ENCODE data around the gene SLC26A8.
"Not testable (repeated sequence)": the region's sequence is repeated elsewhere in the genome, so short reads cannot be mapped to it uniquely, and the experiment has no call there.

The SLC26A8 gene

GRCh38 chr6:35941170-35941569 is 83.3 kb downstream of the SLC26A8 start:
- DNase-seq: not testable (repeated sequence)

GRCh38 chr6:35940014-35940413 is 84.4 kb downstream of the SLC26A8 start:
- not testable (repeated sequence) for DNase-seq

- DNase-seq: not testable (repeated sequence)
These were observed 85.2 kb downstream of the SLC26A8 start for GRCh38 chr6:35939259-35939658.

- no peak for DNase-seq
These were observed 87.6 kb downstream of the SLC26A8 start for GRCh38 chr6:35936681-35937359.

GRCh38 chr6:35935469-35935868 is 89.0 kb downstream of the SLC26A8 start:
- DNase-seq: no peak

GRCh38 chr6:35933844-35934243 is 90.6 kb downstream of the SLC26A8 start:
- DNase-seq: no peak

GRCh38 chr6:35931873-35932272 is 92.6 kb downstream of the SLC26A8 start:
- DNase-seq: not testable (repeated sequence)

GRCh38 chr6:35931120-35931561 is 93.3 kb downstream of the SLC26A8 start:
- DNase-seq: no peak

GRCh38 chr6:35929601-35930000 is 94.8 kb downstream of the SLC26A8 start:
- DNase-seq: no peak

- DNase-seq: no peak
These were observed 97.8 kb downstream of the SLC26A8 start for GRCh38 chr6:35926509-35927215.

GRCh38 chr6:35925961-35926360 is 98.5 kb downstream of the SLC26A8 start:
- no peak for DNase-seq

- no peak for DNase-seq
These were observed 100.3 kb downstream of the SLC26A8 start for GRCh38 chr6:35924146-35924545.

GRCh38 chr6:35922139-35922554 is 102.3 kb downstream of the SLC26A8 start:
- DNase-seq: no peak

- peak; percentile 67 for DNase-seq
These were observed 103.4 kb downstream of the SLC26A8 start, which contains the start of gene SRPK1 for GRCh38 chr6:35920793-35921732. SRPK1 (minus strand) TSS chr6:35921098; CDS start chr6:35921056, 42 bp downstream.

GRCh38 chr6:35919827-35920751 is 104.4 kb downstream of the SLC26A8 start:
- DNase-seq: peak; percentile 39

- peak; percentile 16 for DNase-seq
These were observed 105.2 kb downstream of the SLC26A8 start for GRCh38 chr6:35919085-35919826.

GRCh38 chr6:35916893-35917292 is 107.5 kb downstream of the SLC26A8 start:
- not testable (repeated sequence) for DNase-seq

- no peak for DNase-seq
These were observed 108.4 kb downstream of the SLC26A8 start for GRCh38 chr6:35916056-35916455.

- DNase-seq: no peak
These were observed 109.9 kb downstream of the SLC26A8 start for GRCh38 chr6:35914536-35914935.

GRCh38 chr6:35911871-35912653 is 112.4 kb downstream of the SLC26A8 start:
- DNase-seq: no peak

Data from MV-4-11 (cell line).